Fibroblast of villous mesenchyme (primary cell): ENCODE results near the gene DRAP1. TPM values are rescaled to one million over a fixed set of nuclear protein-coding genes. Genes with fewer than 3 reads are reported as not detected.

ENCODE experiments used
- DNase-seq: peaks from one replicate; pipeline ENCODE4 v3.0.0-alpha.2; 2010; ENCODE audit warnings: low read depth
- H3K4me3 ChIP-seq: 2 replicates; pipeline ENCODE4 v1.5.1; 2011; ENCODE audit warnings: low read depth, mild to moderate bottlenecking, low read length
- CTCF ChIP-seq: IDR thresholded peaks from 2 replicates; pipeline ENCODE4 v1.5.1; 2012; ENCODE audit warnings: low read depth, mild to moderate bottlenecking, low read length; ENCODE audit not compliant: insufficient read depth
- total RNA-seq: library from RNA; depleted of rRNA; stranded (reverse); fragments of >200 nt; gene quantifications from 2 replicates; pipeline ENCODE4 v1.2.3, GENCODE V29; 2012

DRAP1 gene
- total RNA-seq, 1 donor: 218 TPM

GRCh38 chr11:65954771-65955170, 35.5 kb downstream of the DRAP1 start:
- DNase-seq: no peak
- no peak overlapping the region for H3K4me3 ChIP-seq
- TF ChIP-seq CTCF: no peak

- no peak overlapping the region for H3K4me3 ChIP-seq
- no peak for DNase-seq
- no peak for TF ChIP-seq CTCF
These were observed 39.1 kb downstream of the DRAP1 start for GRCh38 chr11:65958291-65958690.

- DNase-seq: no peak
- no peak overlapping the region for H3K4me3 ChIP-seq
- TF ChIP-seq CTCF: no peak
These were observed 39.7 kb downstream of the DRAP1 start for GRCh38 chr11:65958774-65959420.

GRCh38 chr11:65960824-65961266, 41.6 kb downstream of the DRAP1 start:
- no peak for TF ChIP-seq CTCF
- no peak for DNase-seq

GRCh38 chr11:65961267-65962140, 42.3 kb downstream of the DRAP1 start, which contains the start of gene SART1:
Gene SART1, plus strand, starts transcription at chr11:65961734. Its CDS starts 47 bp downstream, at chr11:65961781.
- H3K4me3 ChIP-seq: peak within 1 kb of the TSS; percentile 87
- DNase-seq: peak; percentile 98
- TF ChIP-seq CTCF: no peak

More at GRCh38 chr11:65960824-65961266, 41.6 kb downstream of the DRAP1 start:
- peak overlapping the region; percentile 87 for H3K4me3 ChIP-seq

- DNase-seq: no peak
- TF ChIP-seq CTCF: no peak
- H3K4me3 ChIP-seq: peak overlapping the region; percentile 87
These were observed 42.9 kb downstream of the DRAP1 start for GRCh38 chr11:65962141-65962564.
